ENCODE results near the gene RAB1B. TPM values are rescaled to one million over a fixed set of nuclear protein-coding genes. Genes with fewer than 3 reads are reported as not detected.
A peak's percentile ranks its signal among the peaks of the same experiment; 100 is the strongest.
"Not testable (repeated sequence)": the region's sequence is repeated elsewhere in the genome, so short reads cannot be mapped to it uniquely, and the experiment has no call there.

The RAB1B gene
- total RNA-seq, 1 donor from 2014 or later, result 124 TPM

DNA sequence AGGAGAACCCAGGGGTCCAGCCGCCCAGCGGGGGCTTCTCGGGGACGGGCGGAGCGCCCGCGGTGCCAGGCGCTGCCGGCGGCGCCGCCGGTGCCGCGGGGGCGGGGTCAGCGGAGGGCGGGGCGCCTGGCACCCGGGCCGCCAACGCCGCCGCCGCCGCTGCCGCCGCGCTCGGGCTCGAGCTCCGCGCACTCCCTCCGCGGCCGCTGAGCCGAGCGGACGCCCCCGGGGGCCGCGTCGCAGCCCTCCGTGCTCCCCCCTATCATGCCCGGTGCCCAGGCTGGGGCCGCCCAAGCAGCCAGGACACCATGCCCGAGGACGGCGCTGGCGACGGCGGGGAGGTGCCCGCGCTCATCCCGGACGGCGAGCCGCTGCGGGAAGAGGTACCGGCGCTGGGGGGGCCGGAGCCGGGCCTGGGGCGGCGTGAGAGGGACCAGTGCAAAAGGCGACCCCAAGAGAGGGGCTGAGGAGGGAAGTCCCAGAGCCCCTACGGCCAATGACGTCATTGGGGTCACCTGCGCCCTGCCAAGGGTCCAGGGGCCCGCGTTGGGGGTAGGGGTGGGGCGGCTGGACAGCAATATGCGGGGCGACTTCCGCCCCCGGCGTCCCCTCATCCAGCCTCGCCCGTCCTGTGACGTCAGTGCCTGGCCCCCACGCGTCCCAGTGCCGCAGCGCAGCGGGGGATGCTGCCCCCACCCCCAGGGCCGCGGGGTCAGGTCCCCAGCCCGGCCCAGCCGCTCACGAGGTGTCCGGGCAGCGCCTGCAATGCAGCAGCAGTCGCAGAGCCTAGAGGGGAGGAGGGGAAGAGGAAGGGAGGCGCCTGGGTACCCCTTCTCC is 23.5 kb downstream of the RAB1B start, which contains the start of gene TMEM151A:
TSS of gene TMEM151A (plus strand) at position 189 of the 837 bp plus-strand sequence. CDS start at position 309, 120 bp downstream.
- intact Hi-C loops (cut with DNase I), result no loop called here
- DNase-seq (ENCODE audit: low spot score), result no peak

DNA sequence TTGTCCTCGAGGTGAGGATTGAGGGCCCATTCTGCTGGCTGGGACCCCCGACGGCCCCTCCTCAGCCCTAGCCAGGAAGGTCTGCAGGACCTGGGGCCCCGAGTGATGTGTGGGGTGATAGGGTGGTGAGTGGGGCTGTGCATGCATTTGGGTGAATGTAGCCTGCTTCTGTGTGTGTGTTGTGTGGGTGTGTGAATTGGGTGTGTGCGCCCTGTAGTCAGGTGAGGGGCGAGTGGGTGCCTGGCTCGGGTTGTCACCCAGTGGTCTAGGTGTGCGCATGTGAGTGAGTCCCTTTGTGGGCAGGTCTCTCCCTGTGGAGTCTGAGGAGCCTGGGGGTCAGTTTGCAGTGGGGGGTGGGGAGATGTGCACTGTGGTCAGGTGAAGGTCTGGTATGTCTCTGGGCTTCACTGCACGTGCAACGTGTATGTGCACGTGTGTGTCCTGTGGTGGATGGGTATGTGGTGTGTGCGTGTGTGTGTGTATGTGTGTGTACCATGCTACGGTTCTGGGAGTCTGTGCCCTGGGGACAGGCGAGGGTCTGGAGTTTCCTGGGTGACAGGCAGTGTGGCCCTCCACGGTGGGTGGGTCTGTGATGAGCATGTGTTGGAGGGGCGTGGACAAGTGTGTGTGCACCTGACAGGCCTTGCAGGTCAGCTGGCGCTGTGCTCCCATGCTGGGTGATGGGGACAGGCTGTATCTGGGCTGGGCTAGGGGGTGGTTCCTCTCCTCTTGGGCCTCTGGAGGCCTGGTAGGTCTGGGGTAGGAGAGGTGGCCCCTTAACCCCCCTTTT is 24.3 kb downstream of the RAB1B start:
- intact Hi-C loops (cut with DNase I), result no loop called here
- no peak for DNase-seq (ENCODE audit: low spot score)

DNA sequence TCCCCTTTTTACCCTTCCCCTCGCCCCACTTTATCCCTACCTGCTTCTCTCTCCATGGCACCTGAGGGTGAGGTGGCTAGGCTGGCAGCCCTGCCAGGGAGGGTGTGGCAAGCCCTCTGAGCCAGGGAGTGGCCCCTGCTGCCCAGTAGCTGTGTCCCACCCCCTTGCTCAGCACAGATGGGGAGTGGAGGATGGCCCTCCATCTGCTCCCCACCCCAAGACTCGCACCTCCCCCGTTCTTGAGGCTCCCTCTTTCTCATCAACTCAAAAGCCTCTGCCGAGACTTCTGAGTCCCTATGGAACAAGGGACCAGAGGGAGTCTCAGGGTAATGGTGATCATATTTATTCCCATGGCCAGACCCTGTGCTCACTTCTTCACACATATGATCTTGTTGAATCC is 24.9 kb downstream of the RAB1B start:
- intact Hi-C loops (cut with DNase I), result no loop called here
- DNase-seq (ENCODE audit: low spot score), result no peak

DNA sequence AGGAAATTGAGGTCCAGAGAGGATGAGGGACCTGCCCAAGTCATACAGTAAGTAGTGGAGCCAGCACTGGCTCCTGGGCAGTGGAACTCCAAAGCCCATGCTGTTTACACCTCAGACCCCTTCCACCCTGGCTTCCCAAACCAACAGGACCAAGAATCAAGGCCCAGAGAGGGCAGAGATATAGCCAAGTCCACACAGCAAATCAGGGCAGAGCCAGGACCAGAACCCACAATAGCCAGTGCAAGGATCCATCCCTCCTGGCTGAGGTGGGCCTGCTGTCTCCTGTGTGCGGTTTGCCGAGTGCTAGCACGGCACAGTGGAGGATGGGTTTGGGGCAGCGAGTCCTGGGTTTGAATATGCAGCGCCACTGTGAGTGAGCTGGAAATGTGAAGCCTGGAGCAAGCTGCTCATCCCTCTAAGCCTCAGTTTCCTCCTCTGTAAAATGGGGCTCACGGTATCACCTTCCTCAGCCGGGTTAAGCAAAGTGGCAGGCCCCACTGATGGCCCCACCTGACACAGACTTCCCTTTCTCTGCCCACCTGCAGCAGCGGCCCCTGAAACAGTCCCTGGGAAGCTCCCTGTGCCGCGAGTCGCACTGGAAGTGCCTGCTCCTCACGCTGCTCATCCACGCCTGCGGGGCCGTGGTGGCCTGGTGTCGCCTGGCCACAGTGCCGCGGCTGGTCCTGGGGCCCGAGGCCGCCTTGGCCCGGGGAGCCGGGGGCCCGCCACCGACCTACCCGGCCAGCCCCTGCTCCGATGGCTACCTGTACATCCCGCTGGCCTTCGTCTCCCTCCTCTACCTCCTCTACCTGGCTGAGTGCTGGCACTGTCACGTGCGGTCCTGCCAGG is 25.6 kb downstream of the RAB1B start:
- no peak for DNase-seq (ENCODE audit: low spot score)
- intact Hi-C loops (cut with DNase I), result no loop called here

DNA sequence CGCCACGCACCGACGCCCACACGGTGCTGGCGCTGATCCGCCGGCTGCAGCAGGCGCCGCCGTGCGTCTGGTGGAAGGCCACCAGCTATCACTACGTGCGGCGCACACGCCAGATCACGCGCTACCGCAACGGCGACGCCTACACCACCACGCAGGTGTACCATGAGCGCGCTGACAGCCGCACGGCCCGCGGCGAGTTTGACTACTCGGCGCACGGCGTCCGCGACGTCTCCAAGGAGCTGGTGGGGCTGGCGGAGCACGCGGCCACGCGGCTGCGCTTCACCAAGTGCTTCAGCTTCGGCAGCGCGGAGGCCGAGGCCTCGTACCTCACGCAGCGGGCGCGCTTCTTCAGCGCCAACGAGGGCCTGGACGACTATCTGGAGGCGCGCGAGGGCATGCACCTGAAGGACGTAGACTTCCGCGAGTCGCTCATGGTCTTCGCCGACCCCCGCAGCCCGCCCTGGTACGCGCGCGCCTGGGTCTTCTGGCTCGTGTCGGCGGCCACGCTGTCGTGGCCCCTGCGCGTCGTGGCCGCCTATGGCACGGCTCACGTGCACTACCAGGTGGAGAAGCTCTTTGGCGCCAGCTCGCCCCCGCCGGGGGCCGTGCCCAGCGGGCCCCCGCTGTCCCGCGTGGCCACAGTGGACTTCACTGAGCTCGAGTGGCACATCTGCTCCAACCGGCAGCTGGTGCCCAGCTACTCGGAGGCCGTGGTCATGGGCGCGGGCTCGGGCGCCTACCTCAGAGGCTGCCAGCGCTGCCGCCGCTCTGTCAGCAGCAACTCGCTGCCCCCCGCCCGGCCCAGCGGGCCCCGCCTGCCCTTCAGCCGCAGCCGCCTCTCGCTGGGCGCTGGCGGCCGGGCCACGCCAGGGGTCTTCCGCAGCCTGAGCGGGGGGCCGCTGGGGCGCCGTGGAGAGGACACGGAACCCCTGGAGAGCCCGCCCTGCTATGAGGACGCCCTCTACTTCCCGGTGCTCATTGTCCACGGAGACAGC is 26.5 kb downstream of the RAB1B start:
- no peak for DNase-seq (ENCODE audit: low spot score)
- intact Hi-C loops (cut with DNase I), result no loop called here

DNA sequence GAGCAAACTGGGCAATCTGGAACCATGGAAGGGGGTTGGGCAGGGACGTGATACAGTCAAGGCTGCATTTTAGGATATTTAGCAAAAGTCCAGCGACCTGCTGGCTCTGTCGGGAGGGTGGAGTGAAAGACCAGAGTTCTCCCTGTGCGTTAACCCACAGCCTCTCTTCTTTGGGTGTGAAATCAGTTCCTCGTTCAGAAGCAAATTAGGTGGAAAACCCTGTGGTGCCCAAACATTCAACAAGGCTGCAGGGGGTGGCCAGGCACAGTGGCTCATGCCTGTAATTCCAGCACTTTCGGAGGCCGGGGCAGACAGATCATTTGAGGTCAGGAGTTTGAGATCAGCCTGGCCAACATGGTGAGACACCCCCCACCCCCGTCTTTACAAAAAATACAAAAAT is 29.2 kb downstream of the RAB1B start:
- intact Hi-C loops (cut with DNase I), result no loop called here
- DNase-seq (ENCODE audit: low spot score), result no peak

DNA sequence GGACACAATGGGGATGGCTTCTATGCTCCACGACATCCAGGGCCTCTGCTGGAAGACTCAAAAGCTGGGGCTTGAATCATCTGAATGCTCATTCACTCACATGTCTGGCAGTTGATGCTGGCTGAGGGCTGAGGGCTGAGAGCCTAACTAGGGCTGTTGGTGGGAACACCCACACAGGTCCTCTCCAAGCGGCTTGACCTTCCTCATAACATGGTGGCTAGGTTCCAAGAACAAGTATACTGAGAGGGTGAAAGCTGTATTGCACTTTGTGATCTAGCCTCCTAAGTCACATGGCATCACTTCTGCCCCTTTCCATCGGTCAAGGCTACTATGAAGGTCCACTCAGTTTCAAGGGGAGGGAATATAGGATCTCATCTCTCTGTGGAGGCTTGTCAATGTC is 30.7 kb downstream of the RAB1B start:
- intact Hi-C loops (cut with DNase I), result no loop called here
- DNase-seq (ENCODE audit: low spot score), result no peak

DNA sequence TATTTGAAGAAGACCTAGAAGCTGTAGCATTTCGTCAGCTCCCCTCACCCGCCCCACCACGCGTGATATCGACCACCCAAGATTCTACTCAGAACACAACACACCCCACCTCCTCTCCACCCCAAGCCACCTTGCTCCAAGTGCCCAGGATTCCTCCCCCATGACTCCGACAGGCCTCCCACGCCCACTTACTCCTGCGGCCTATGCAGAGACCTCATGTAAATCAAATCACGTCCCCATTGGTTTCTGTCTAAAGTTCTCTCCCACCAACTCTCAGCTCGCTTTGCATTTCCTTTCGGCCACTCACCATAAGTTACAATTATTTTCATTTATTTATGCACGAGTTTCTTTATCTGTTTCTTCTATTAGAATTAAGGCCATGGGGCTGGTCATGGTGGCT is 34.2 kb downstream of the RAB1B start:
- no peak for DNase-seq (ENCODE audit: low spot score)
- intact Hi-C loops (cut with DNase I), result no loop called here

DNA sequence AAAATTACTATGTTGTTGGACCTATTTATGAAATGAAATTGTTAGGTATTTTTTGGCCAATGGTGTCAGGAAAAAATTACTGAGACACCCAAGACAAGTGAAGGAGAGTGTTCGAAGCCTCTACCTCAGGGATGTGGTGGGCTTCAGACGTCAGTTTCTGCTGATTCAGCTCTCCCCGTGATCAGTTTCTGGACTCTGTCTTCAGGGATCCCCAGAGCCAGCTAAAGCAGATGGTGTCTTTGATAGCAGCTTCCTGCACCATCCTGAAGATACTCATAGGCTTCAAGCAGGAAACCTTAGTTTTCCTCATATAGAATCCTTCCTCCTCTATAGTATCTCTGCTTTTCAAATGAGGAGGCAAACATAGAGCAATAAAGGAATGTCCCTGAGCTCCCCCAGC is 41.0 kb downstream of the RAB1B start:
- no peak for DNase-seq (ENCODE audit: low spot score)
- intact Hi-C loops (cut with DNase I), result no loop called here

DNA sequence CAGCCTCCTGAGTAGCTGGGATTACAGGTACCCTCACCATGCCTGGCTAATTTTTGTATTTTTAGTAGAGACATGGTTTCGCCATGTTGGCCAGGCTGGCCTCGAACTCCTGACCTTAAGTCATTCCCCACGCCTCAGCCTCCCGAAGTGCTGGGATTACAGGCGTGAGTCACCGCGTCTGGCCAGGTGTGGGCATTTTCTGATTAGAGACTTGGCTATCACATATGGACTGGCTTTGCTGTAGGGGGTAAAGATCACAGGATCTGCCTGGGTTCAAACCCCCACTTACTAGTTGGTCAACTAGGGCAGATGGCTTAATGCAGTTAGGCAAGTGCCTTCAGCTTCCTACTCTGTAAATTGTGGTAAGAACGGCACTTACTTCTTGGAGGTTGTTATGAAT is 41.9 kb downstream of the RAB1B start:
- no peak for DNase-seq (ENCODE audit: low spot score)
- intact Hi-C loops (cut with DNase I), result loop anchor here (2.0 kb wide), 1 partner anchor 76 kb away; no protein-coding TSS in a partner anchor

DNA sequence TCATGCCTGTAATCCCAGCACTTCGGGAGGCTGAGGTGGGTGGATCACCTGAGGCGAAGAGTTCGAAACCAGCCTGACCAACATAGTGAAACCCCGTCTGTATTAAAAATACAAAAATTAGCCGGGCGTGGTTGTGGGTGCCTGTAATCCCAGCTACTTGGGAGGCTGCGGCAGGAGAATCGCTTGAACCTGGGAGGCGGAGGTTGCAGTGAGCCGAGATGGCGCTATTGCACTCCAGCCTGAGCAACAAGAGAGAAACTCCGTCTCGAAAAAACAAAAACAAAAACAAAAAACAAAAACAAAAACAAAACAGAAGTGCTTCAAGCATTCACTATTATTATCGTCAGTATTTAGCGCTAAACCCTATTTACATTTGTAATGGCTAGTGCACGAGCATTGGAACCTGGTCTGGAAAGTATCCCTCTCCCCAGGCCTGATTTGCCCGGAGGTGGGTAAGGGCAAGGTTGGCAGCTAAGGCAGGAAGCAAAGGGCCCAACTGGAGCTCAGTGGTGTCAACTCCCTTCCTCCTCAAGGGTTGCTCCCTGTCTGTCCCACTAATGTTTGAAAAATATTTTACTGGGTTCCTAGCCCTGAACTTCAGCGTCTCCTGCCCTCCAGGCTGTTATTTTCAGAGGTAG is 42.5 kb downstream of the RAB1B start:
- intact Hi-C loops (cut with DNase I), result loop anchor here (2.0 kb wide), 1 partner anchor 76 kb away; no protein-coding TSS in a partner anchor
- DNase-seq (ENCODE audit: low spot score), result not testable (repeated sequence)

DNA sequence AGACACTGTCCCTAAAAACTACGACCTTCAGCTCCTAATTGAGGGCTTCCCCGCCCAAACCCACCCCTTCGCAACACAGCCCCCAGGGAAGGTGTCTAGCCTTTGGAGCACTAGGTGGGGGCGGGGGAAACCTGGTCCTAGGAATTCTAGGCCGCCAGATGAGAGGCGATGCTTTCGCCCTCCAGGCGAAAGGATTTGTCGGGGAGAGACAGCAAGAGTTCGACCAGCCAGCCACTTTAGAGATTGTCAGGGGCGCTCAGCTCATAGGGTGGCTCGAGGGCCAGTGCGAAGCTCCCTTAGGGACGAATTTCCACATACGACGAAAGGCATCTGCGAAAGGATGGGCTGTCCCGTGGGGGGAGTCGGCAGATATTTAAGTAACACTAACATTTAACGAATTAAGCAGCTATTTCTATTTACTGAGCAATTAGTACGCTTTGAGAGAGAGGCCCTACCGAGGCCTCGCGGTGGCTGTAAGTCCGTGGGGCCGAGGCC is 43.1 kb downstream of the RAB1B start:
- no peak for DNase-seq (ENCODE audit: low spot score)
- intact Hi-C loops (cut with DNase I), result loop anchor here (2.0 kb wide), 1 partner anchor 75 kb away; no protein-coding TSS in a partner anchor

DNA sequence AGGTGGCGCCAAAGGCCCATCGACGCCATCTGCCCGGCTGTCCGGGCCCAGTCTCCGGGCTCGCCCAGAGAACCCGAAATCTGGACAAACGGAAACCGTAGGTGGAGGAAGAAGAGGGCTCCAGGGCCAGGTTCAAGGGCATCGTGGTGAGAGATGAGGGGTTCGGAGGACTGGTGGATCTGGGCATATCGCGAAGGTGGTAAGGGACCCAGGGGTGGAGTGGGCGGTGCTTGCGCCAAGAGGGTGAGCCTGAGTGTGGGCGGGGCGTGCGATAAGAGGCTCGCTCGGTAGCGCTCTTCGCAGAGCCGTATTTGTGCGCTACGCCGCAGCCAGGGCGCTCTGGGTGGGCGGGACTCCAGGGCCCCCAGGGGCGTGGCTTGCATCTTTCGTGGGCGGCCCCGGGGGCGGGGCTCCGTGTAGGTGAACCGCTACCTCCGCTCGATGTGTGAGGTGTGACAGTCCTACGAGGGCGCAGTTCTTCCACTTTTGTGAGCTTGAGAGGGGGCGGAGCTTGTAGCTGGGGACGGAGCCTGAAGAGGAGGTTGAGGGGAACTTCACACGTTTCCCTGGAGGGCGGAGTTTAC is 43.6 kb downstream of the RAB1B start:
- DNase-seq (ENCODE audit: low spot score), result peak; percentile 94
- intact Hi-C loops (cut with DNase I), result loop anchor here (1.0 to 2.0 kb wide), 2 partner anchors 16 to 75 kb away; no protein-coding TSS in a partner anchor

DNA sequence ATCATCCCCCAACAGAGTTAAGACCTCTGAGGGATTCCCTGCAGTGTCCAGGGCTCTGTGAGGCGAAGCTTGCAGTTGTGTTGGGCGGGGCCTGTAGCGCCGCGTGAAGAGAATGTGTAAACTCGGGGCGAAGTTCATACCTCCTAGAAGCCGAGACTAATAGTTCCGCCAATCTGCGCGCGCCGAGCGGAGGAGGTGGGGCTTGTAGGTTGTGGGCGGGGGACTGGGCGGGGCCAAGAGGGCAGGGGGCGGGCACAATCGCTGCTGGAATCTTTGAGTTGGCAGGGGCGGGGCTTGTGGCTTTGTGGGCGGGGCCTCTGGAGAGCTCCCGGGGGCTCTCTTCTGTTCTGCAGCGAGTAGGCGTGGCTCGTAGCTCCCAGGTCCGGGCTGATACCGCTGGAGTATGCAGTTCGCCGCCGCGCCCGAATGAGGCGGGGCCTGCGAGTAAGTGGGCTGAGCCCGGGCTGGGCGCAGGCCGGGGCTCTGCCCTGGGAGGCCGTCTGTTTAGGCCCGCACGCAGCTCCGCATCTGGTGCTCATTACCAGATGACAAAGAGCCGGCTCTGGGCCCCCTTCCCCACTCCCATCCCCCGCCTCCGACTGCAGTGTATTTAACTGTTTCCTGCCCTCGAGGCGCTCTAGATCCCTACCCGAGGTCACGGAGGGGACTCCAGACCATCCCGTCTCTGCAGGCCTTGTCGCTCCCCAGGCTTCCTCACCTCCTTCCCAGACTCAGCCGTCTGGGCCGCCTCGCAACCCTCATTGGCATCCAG is 44.3 kb downstream of the RAB1B start:
- peak; percentile 98 for DNase-seq (ENCODE audit: low spot score)
- intact Hi-C loops (cut with DNase I), result loop anchor here (1.0 kb wide), 1 partner anchor 16 kb away; no protein-coding TSS in a partner anchor

DNA sequence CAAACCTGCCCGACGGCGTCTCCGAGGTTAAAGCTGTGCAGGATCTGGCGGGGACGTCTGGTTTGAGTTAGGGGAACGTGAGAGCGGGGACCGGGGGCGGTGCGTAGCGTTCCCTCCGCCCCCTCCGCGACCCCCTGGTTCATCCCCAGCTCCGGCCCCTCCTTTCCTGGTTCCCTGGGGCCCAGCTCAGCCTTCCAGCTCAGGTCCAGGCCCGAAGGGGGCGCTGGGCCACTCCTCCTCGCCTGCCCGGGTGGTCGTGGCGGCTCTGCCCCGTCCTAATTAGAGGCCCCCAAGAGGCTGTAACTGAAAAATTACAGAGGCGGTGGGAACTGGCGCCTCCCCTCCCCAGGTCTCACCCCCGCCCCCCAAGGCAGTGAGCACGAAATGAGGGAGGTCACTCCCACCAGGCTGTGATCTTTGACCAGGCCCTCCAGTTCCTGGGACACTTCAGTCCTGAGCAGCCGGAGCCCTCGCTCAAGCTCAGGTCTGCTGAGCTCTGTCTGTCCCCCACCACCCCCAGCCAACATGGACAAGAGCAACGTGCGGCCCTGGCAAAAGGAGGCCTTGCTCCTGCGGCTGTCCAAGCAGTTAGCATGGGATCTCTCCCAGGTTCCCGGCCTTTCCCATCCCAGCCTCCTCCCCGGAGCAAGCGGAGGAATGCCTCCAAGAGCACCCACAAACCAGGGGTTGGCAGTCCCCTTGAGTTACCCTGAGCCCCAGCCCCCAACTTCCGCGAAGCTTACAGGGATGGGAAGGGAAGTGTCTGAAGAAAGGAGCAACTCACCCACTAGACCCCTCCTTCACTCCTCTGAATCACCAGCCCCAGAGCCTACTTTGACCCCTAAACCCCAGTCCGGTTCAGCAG is 45.1 kb downstream of the RAB1B start:
- no peak for DNase-seq (ENCODE audit: low spot score)
- intact Hi-C loops (cut with DNase I), result no loop called here

DNA sequence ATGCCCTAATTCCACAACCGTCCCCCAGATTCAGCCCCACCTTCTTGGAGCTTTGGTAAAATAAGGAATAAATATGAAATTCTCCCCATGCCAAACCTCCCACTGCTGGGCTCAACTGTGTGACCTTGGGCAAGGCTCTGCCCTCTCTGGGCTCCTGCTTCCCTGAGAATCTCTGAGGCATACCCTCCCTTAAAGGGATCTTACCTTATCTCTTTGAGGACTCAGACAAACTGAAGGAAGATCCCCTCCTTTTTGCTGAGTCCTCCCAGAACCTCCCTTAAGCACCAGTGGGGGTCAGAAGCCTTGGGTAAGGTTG is 45.7 kb downstream of the RAB1B start:
- intact Hi-C loops (cut with DNase I), result no loop called here
- no peak for DNase-seq (ENCODE audit: low spot score)

Measured in cardiac septum (tissue), 1 donor.